Gastrocnemius medialis (tissue), 4 donors: ENCODE data around the gene PATZ1. TPM values are rescaled to one million over a fixed set of nuclear protein-coding genes. Genes with fewer than 3 reads are reported as not detected.

Source experiments
- ATAC-seq, 2 donors: fragments of 150-250 bp; one replicate each; pipeline ENCODE4 v1.9.1; 2016
- DNase-seq, 2 donors: peaks; one replicate each; pipeline ENCODE4 v3.0.0-alpha.2; 2019
- H3K27ac ChIP-seq, 4 donors: fragments of 200-600 bp; sonication (generic); 1 replicate in 1 of 4; 2 replicates in 3 of 4; pipeline ENCODE4 v1.5.1; 2016 to 2018; ENCODE audit warnings: mild to moderate bottlenecking in 2 of 4, moderate library complexity in 1 of 4
- H3K27me3 ChIP-seq, 3 donors: fragments of 200-600 bp; sonication (generic) in 2 of 3; 1 replicate in 1 of 3; 2 replicates in 2 of 3; pipeline versions ENCODE4 v1.5.1 to v1.6.0; 2016 to 2019; ENCODE audit warnings: mild to moderate bottlenecking in 1 of 3, moderate library complexity in 1 of 3
- H3K36me3 ChIP-seq, 2 donors: fragments of 200-600 bp; sonication (generic) in 1 of 2; one replicate each; pipeline ENCODE4 v1.5.1; 2017 to 2018
- H3K4me1 ChIP-seq, 2 donors: fragments of 200-600 bp; sonication (generic) in 1 of 2; one replicate each; pipeline ENCODE4 v1.5.1; 2016 to 2017; ENCODE audit warnings: mild to moderate bottlenecking in 2 of 2
- H3K4me3 ChIP-seq, 4 donors: fragments of 200-600 bp; sonication (generic) in 3 of 4; 1 replicate in 1 of 4; 2 replicates in 3 of 4; pipeline ENCODE4 v1.5.1; 2016 to 2019; ENCODE audit warnings: mild to moderate bottlenecking in 2 of 4
- H3K9me3 ChIP-seq, 3 donors: fragments of 200-600 bp; sonication (generic) in 2 of 3; 1 replicate in 1 of 3; 2 replicates in 2 of 3; pipeline ENCODE4 v1.5.1; 2016 to 2019
- CTCF ChIP-seq, 5 experiments: fragments of 450-650 bp in 3 of 5; fragments of 200-600 bp in 2 of 5; sonication (generic) in 2 of 5; IDR thresholded peaks in 4 of 5; conservative IDR thresholded peaks in 1 of 5; 1 replicate in 4 of 5; 2 replicates in 1 of 5; pipeline ENCODE4 v1.5.1; 2016 to 2019; ENCODE audit warnings: antibody characterized with exemption in 5 of 5, mild to moderate bottlenecking in 3 of 5, moderate library complexity in 3 of 5
- POLR2A ChIP-seq, 2 donors: fragments of 450-650 bp; IDR thresholded peaks; one replicate each; pipeline ENCODE4 v1.6.1; 2017; ENCODE audit warnings: antibody characterized with exemption in 2 of 2, mild to moderate bottlenecking in 2 of 2, moderate library complexity in 2 of 2
- in situ Hi-C, 4 donors: fragments of 200-750 bp; cut with MboI; loops; one replicate each; pipeline versions ENCODE4 v1.15.0 to v1.8.0; 2017; ENCODE audit warnings: low sequenced_read_pairs in 4 of 4
- intact Hi-C: fragments of 100-400 bp; cut with DNase I; formaldehyde crosslinking; loops from one replicate; pipeline ENCODE4 v1.15.1; 2023; ENCODE audit warnings: low total_unique reads
- total RNA-seq, 4 donors: library from RNA; depleted of rRNA; stranded (reverse); fragments of >200 nt; gene quantifications; one replicate each; pipeline versions ENCODE4 v1.1.0 to v1.2.3, GENCODE V29; 2016

PATZ1 gene
- total RNA-seq, 4 donors from 2014 or later = 8.4 to 11.5 (median 9.2) TPM

- no peak for DNase-seq
- H3K4me1 ChIP-seq = peaks cover 24 to 30% of the 10 kb centered on the region in 2 donors
- no peak for ATAC-seq
- TF ChIP-seq CTCF (IDR thresholded peaks at IDR 0.05 in 4 of 5, conservative IDR thresholded peaks at IDR 0.05 in 1 of 5) = no peak
- TF ChIP-seq POLR2A (IDR thresholded peaks at IDR 0.05) = no peak
- peaks cover 0 to 6% of the 10 kb centered on the region in 2 donors for H3K36me3 ChIP-seq
- H3K9me3 ChIP-seq = no peaks in the 10 kb centered on the region
- H3K27ac ChIP-seq = no peak overlapping the region
- intact Hi-C loops (no loop called here), in situ Hi-C loops (loop anchor here in 1 of 4 donors (25.0 kb wide), 1 partner anchor 296 kb away; no protein-coding TSS in a partner anchor)
- no peaks in the 10 kb centered on the region for H3K27me3 ChIP-seq
- no peak overlapping the region for H3K4me3 ChIP-seq
Observed at GRCh38 chr22:31341386-31342088, 4.6 kb downstream of the PATZ1 start.

- TF ChIP-seq CTCF (IDR thresholded peaks at IDR 0.05 in 4 of 5, conservative IDR thresholded peaks at IDR 0.05 in 1 of 5) = no peak
- Histone ChIP-seq H3K9me3 (no peaks in the 10 kb centered on the region), H3K36me3 (peaks cover 0 to 6% of the 10 kb centered on the region in 2 donors), H3K4me1 (peaks cover 29 to 34% of the 10 kb centered on the region in 2 donors), H3K27ac (no peak overlapping the region), H3K4me3 (no peak overlapping the region), H3K27me3 (no peaks in the 10 kb centered on the region)
- ATAC-seq (no peak), DNase-seq (no peak)
- intact Hi-C loops = no loop called here
- in situ Hi-C loops = loop anchor here in 1 of 4 donors (25.0 kb wide), 1 partner anchor 296 kb away; no protein-coding TSS in a partner anchor
Observed at GRCh38 chr22:31340765-31341247, 5.3 kb downstream of the PATZ1 start.

- H3K36me3 ChIP-seq = peaks cover 0 to 9% of the 10 kb centered on the region in 2 donors
- DNase-seq = no peak
- no peak overlapping the region for H3K27ac ChIP-seq
- TF ChIP-seq CTCF (IDR thresholded peaks at IDR 0.05 in 4 of 5, conservative IDR thresholded peaks at IDR 0.05 in 1 of 5) = no peak
- no peak for TF ChIP-seq POLR2A (IDR thresholded peaks at IDR 0.05)
- H3K4me1 ChIP-seq = peaks cover 31 to 36% of the 10 kb centered on the region in 2 donors
- H3K9me3 ChIP-seq = no peaks in the 10 kb centered on the region
- ATAC-seq = no peak
- no peak overlapping the region for H3K4me3 ChIP-seq
- intact Hi-C loops = no loop called here
- H3K27me3 ChIP-seq = no peaks in the 10 kb centered on the region
- in situ Hi-C loops = loop anchor here in 1 of 4 donors (25.0 kb wide), 1 partner anchor 297 kb away; no protein-coding TSS in a partner anchor
Observed at GRCh38 chr22:31340360-31340759, 5.8 kb downstream of the PATZ1 start.

- Histone ChIP-seq H3K4me3 (no peak overlapping the region), H3K27me3 (no peaks in the 10 kb centered on the region), H3K36me3 (peaks cover 0 to 19% of the 10 kb centered on the region in 2 donors), H3K27ac (no peak overlapping the region), H3K4me1 (peaks cover 20 to 32% of the 10 kb centered on the region in 2 donors), H3K9me3 (no peaks in the 10 kb centered on the region)
- DNase-seq (no peak), ATAC-seq (no peak)
- TF ChIP-seq CTCF (IDR thresholded peaks at IDR 0.05 in 4 of 5, conservative IDR thresholded peaks at IDR 0.05 in 1 of 5) (no peak), POLR2A (IDR thresholded peaks at IDR 0.05) (no peak)
- in situ Hi-C loops (loop anchor here in 1 of 4 donors (25.0 kb wide), 1 partner anchor 298 kb away; no protein-coding TSS in a partner anchor), intact Hi-C loops (no loop called here)
Observed at GRCh38 chr22:31339148-31339832, 6.9 kb downstream of the PATZ1 start.
